ENCODE data around the gene DENND4A. TPM values are rescaled to one million over a fixed set of nuclear protein-coding genes. Genes with fewer than 3 reads are reported as not detected.

The DENND4A gene
- total and polyA plus RNA-seq, 11 donors = 2.7 to 26.6 (median 15.1) TPM

GRCh38 chr15:65805019-65805745, 13.1 kb upstream of the DENND4A start:
- TF ChIP-seq POLR2A (IDR thresholded peaks at IDR 0.05) = no peak
- H3K36me3 ChIP-seq = no peaks in the 10 kb centered on the region
- ATAC-seq (no peak), DNase-seq (no peak)
- 81 to 84% (median 83%) methylated on average over 5 of the region's 5 CpGs for WGBS, 4 donors
- intact Hi-C loops (cut with DNase I) = no loop called here
- peaks cover 0 to 44% (median 0%) of the 10 kb centered on the region in 12 donors for H3K4me1 ChIP-seq
- no peak overlapping the region for H3K4me3 ChIP-seq
- no peaks in the 10 kb centered on the region for H3K9me3 ChIP-seq
- H3K27me3 ChIP-seq = no peaks in the 10 kb centered on the region
- peak overlapping the region in 1 of 12 donors; percentile 64 for H3K27ac ChIP-seq

- peak in 2 of 4 donors; percentile 50 to 72 for ATAC-seq
- no peaks in the 10 kb centered on the region for H3K9me3 ChIP-seq
- no peak overlapping the region for H3K4me3 ChIP-seq
- TF ChIP-seq CTCF (IDR thresholded peaks at IDR 0.05) = no peak
- TF ChIP-seq POLR2A (IDR thresholded peaks at IDR 0.05) = no peak
- DNase-seq = no peak
- no peaks in the 10 kb centered on the region for H3K36me3 ChIP-seq
- H3K4me1 ChIP-seq = peaks cover 0 to 44% (median 0%) of the 10 kb centered on the region in 12 donors
- H3K27me3 ChIP-seq = no peaks in the 10 kb centered on the region
- 72 to 82% (median 74%) methylated on average over 1 of the region's 1 CpG for WGBS, 4 donors
- H3K27ac ChIP-seq = peak overlapping the region in 1 of 12 donors; percentile 64
- intact Hi-C loops (cut with DNase I) = no loop called here
These were observed 12.3 kb upstream of the DENND4A start for GRCh38 chr15:65804252-65804931.

GRCh38 chr15:65801229-65801805, 9.2 kb upstream of the DENND4A start:
- Histone ChIP-seq H3K4me3 (peak overlapping the region in 1 of 12 donors; percentile 13), H3K4me1 (peaks cover 0 to 42% (median 0%) of the 10 kb centered on the region in 12 donors), H3K27me3 (no peaks in the 10 kb centered on the region), H3K27ac (peak overlapping the region in 1 of 12 donors; percentile 11), H3K9me3 (no peaks in the 10 kb centered on the region), H3K36me3 (no peaks in the 10 kb centered on the region)
- DNase-seq (no peak), ATAC-seq (no peak)
- intact Hi-C loops (cut with DNase I) = no loop called here
- WGBS, 4 donors = 60 to 68% (median 63%) methylated on average over 2 of the region's 2 CpGs
- TF ChIP-seq CTCF (IDR thresholded peaks at IDR 0.05) (no peak), POLR2A (IDR thresholded peaks at IDR 0.05) (no peak)

- Histone ChIP-seq H3K4me1 (peaks cover 0 to 32% (median 3%) of the 10 kb centered on the region in 12 donors), H3K27me3 (no peaks in the 10 kb centered on the region), H3K4me3 (no peak overlapping the region), H3K36me3 (no peaks in the 10 kb centered on the region), H3K27ac (no peak overlapping the region), H3K9me3 (no peaks in the 10 kb centered on the region)
- TF ChIP-seq POLR2A (IDR thresholded peaks at IDR 0.05) (no peak), CTCF (IDR thresholded peaks at IDR 0.05) (no peak)
- DNase-seq (no peak), ATAC-seq (no peak)
- WGBS, 4 donors = 59 to 66% (median 61%) methylated on average over 1 of the region's 1 CpG
- intact Hi-C loops (cut with DNase I) = loop anchor here in 2 of 10 donors (5.0 to 10.0 kb wide), 2 partner anchors 36 to 58 kb away; no protein-coding TSS in a partner anchor
These were observed 4.6 kb upstream of the DENND4A start for GRCh38 chr15:65796610-65797078.
